Measurements from ENCODE around the gene WDR35.
A peak's percentile ranks its signal among the peaks of the same experiment; 100 is the strongest.

Gene WDR35

DNA sequence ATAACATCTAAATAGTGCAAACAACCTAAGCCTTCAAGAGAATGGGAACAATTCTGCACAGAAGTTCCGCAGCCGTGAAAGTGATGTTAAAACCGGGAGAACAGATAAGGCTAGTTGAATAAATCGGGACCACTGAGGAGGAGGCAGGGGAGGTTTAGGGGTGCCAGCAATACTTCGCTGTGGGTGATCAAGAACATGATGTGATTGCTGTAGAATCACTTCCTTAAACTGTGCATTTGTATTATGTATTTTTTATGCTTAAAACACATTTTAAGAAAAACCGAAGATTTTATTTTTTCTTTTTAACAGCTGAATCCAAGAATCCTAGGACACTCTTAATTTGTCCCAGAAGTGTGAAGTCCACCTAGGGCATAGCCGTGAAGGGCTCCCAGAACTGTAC lies 121.7 kb downstream of the WDR35 start:
- H3K4me3 ChIP-seq (replicated peaks in 1 of 2; ENCODE audit: low read depth in 2 of 2, low read length in 2 of 2): peak overlapping the region; percentile 55 to 59
- TF ChIP-seq, protein P1, sequence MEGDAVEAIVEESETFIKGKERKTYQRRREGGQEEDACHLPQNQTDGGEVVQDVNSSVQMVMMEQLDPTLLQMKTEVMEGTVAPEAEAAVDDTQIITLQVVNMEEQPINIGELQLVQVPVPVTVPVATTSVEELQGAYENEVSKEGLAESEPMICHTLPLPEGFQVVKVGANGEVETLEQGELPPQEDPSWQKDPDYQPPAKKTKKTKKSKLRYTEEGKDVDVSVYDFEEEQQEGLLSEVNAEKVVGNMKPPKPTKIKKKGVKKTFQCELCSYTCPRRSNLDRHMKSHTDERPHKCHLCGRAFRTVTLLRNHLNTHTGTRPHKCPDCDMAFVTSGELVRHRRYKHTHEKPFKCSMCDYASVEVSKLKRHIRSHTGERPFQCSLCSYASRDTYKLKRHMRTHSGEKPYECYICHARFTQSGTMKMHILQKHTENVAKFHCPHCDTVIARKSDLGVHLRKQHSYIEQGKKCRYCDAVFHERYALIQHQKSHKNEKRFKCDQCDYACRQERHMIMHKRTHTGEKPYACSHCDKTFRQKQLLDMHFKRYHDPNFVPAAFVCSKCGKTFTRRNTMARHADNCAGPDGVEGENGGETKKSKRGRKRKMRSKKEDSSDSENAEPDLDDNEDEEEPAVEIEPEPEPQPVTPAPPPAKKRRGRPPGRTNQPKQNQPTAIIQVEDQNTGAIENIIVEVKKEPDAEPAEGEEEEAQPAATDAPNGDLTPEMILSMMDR (IDR thresholded peaks at IDR 0.05; ENCODE audit: low read depth, low read length): no peak
- DNase-seq (ENCODE audit: low read depth in 2 of 2): no peak

DNA sequence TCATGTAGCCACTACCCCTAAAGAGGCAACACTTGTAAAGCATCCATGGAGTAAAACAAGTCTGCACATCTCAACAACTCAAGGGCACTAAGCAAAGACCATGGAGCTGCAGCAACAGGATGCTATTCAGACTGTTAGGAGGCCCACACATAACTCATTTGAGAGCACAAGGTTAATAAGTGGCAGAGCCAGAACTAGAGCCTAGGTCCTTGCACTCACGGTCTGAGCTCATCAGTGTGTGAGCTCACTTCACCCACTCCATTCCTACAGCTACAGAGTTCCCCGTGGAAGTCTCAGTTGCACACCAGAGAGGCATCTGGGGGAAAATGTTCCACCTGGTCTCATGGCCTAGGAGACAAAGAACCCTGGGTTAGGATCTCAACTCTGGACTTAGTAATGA lies 123.1 kb downstream of the WDR35 start:
- H3K4me3 ChIP-seq (replicated peaks in 1 of 2; ENCODE audit: low read depth in 2 of 2, low read length in 2 of 2): no peak overlapping the region
- no peak for DNase-seq (ENCODE audit: low read depth in 2 of 2)
- TF ChIP-seq, protein P1 (IDR thresholded peaks at IDR 0.05; ENCODE audit: low read depth, low read length): no peak

DNA sequence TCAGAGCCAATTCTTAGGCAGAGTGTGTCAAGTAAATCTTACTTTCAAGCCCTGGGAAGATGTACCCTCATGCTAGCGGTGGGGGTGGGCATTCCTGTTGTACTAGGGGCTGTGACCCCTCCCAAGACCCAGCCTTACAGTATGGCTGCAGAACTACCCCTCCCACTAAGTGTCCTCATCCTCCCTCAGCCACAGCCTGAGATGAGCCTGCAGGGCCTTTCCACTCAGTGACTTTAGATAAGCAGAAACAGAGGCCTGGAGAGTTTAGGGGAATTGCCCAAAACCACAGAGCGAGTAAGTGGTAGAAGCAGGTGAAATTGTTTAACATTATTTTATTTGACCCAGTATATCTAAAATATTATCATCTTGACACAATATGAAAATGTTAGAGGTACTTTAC lies 124.8 kb downstream of the WDR35 start:
- TF ChIP-seq, protein P1 (IDR thresholded peaks at IDR 0.05; ENCODE audit: low read depth, low read length): no peak
- no peak for DNase-seq (ENCODE audit: low read depth in 2 of 2)
- no peak overlapping the region for H3K4me3 ChIP-seq (replicated peaks in 1 of 2; ENCODE audit: low read depth in 2 of 2, low read length in 2 of 2)

DNA sequence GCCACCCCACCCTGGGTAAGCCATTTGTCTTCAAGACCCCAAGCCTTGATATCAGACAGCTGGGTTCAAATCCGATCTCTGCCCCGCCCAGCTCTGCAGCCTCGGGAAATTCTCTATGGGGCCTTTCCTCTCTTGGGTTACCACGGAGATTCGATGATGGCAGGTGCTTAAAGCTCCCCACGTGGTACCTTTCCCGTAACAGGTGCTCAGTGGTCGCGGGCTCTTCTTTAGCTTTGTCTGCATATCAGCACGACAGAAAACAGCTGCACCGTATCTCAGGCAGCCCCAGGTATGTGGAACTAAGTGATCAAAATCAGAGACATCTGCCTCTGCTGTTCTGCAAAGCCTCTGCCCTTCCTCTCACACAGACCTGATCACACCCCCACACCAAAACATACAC lies 125.5 kb downstream of the WDR35 start:
- DNase-seq (ENCODE audit: low read depth in 2 of 2): no peak
- TF ChIP-seq, protein P1 (IDR thresholded peaks at IDR 0.05; ENCODE audit: low read depth, low read length): no peak
- H3K4me3 ChIP-seq (replicated peaks in 1 of 2; ENCODE audit: low read depth in 2 of 2, low read length in 2 of 2): no peak overlapping the region

DNA sequence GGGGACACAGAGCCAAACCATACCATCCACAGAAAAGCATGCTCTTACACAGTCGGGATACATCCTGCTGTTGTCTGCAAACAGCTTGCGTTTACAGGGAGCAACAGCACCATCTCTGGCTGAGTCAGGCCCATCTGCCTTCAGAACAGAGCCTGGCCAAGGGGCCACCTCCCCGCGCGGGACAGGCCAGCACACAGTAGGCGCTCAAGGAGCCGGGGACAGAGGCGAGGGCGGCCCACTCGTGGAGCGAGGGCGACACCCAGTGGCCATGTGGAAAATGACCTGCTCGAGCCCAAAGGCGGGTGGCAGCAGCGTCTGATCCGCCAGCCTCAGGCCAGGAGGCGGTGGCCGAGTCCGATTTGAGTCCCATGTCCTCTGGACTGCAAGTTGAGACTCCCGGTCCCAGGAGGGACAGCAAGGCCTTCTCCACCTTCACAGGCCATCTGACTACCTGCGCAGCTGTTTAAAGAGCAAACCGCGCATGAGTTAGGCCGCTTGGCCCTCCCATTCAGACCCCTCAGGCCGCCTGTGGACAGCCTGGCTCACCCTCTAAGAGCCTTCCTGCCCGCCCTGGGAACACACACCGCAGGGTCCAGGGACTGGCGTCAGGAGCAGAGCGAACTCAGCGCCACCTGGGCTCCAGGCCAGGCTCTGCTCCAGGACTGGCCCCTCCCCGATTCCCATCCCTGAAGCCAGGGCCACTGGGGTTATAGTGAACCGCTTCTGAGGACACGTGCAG lies 126.4 kb downstream of the WDR35 start:
- TF ChIP-seq, protein P1 (IDR thresholded peaks at IDR 0.05; ENCODE audit: low read depth, low read length): peak; percentile 80
- no peak overlapping the region for H3K4me3 ChIP-seq (replicated peaks in 1 of 2; ENCODE audit: low read depth in 2 of 2, low read length in 2 of 2)

DNA sequence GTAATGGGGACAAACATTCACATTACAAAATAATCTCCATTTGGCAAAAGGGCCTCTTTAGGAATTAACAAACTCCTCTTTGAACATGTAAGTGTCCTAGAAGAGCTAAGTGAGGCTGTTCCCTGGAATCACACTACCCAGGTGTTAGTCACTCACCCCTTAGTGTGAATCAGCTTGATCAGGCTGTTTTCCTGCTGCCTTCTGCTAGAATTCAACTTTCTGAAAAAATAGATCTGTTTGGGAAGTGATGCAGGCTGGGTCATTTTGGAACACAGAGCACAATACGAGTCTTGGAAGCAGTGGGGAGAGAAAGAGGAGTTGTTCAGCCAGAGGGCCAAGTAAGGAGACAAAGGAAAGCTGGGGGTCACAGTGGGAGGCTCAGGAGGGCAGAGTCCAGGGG lies 128.1 kb downstream of the WDR35 start:
- DNase-seq (ENCODE audit: low read depth in 2 of 2): peak; percentile 15 to 54
- no peak overlapping the region for H3K4me3 ChIP-seq (replicated peaks in 1 of 2; ENCODE audit: low read depth in 2 of 2, low read length in 2 of 2)
- TF ChIP-seq, protein P1 (IDR thresholded peaks at IDR 0.05; ENCODE audit: low read depth, low read length): no peak

More for the DNA sequence above, 126.4 kb downstream of the WDR35 start:
- peak; percentile 64 to 65 for DNase-seq (ENCODE audit: low read depth in 2 of 2)

Measured in cardiac fibroblast (primary cell).